GM12864 (cell line): ENCODE measurements around the gene GALNT9.
A peak's percentile ranks its signal among the peaks of the same experiment; 100 is the strongest.

Experiments used
- DNase-seq: peaks from one replicate; pipeline ENCODE4 v3.0.0-alpha.2; 2011; ENCODE audit warnings: low read depth
- H3K4me3 ChIP-seq: 2 replicates; pipeline ENCODE4 v1.5.1; 2011; ENCODE audit warnings: mild to moderate bottlenecking, low read depth, low read length, control low read depth
- TF ChIP-seq, protein P1 (sequence below): IDR thresholded peaks from 2 replicates; pipeline ENCODE4 v1.5.1; 2011; ENCODE audit warnings: low read depth, mild to moderate bottlenecking, moderate library complexity, low read length, control low read depth, inconsistent platforms; ENCODE audit errors: missing control alignments

GALNT9 gene

DNA sequence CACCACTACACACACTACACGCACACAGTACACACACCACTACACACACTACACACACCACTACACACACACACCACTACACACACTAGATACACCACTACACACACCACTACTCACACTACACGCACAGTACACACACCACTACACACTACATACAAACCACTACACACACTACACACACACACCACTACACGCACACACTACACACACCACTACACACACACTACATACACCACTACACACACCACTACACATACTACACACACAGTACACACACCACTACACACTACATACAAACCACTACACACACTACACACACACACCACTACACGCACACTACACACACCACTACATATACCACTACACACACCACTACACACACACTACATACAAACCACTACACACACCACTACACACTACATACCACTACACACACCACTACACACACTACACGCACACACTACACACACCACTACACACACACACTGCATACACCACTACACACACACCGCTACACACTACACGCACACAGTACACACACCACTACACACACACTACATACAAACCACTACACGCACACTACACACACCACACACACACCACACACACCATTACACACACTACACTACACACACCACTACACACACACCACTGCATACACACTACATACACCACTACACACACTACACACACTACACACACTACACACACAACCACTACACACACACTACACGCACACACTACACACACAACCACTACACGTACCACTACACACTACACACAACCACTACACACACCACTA is 173.4 kb downstream of the GALNT9 start:
- TF ChIP-seq, protein P1, sequence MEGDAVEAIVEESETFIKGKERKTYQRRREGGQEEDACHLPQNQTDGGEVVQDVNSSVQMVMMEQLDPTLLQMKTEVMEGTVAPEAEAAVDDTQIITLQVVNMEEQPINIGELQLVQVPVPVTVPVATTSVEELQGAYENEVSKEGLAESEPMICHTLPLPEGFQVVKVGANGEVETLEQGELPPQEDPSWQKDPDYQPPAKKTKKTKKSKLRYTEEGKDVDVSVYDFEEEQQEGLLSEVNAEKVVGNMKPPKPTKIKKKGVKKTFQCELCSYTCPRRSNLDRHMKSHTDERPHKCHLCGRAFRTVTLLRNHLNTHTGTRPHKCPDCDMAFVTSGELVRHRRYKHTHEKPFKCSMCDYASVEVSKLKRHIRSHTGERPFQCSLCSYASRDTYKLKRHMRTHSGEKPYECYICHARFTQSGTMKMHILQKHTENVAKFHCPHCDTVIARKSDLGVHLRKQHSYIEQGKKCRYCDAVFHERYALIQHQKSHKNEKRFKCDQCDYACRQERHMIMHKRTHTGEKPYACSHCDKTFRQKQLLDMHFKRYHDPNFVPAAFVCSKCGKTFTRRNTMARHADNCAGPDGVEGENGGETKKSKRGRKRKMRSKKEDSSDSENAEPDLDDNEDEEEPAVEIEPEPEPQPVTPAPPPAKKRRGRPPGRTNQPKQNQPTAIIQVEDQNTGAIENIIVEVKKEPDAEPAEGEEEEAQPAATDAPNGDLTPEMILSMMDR: no peak
- no peak overlapping the region for H3K4me3 ChIP-seq
- DNase-seq: no peak

DNA sequence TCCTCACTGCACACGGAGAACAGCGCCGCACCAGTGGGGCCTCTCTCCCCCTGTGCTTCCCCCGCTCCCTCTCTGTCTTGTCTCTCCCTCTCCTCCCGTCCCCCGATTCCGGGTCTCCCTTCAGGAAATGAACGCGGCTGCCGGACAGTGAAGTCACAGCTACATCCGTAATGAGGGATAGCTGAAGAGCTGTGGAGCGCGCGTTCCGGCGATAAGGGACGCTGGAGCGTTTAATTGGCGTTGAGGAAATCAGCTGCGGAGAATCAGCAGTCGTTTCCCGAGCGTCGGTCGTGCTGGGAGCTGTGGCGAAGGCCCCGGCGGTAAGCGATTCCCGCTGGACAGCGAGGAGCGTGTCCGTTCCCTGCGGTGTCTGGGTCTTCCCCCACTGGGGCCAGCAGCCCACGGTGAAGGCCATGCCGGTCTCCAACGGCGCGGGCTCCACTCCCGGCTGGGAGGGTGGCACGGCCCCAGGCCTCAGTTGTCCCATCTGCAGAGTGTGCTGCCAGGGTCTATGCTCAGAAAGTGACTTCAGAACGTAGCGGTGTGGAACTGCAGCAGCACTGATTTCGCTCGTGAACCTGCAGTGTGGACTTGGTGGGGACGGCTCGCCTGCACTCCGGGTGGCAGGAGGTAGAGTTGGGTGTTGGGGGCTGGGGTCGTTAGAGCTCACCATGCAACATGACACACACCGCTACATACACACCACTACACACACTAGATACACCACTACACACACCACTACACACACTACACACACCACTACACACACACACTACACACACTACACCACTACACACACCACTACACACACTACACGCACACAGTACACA is 174.2 kb downstream of the GALNT9 start:
- no peak for DNase-seq
- no peak overlapping the region for H3K4me3 ChIP-seq
- TF ChIP-seq, protein P1: no peak

DNA sequence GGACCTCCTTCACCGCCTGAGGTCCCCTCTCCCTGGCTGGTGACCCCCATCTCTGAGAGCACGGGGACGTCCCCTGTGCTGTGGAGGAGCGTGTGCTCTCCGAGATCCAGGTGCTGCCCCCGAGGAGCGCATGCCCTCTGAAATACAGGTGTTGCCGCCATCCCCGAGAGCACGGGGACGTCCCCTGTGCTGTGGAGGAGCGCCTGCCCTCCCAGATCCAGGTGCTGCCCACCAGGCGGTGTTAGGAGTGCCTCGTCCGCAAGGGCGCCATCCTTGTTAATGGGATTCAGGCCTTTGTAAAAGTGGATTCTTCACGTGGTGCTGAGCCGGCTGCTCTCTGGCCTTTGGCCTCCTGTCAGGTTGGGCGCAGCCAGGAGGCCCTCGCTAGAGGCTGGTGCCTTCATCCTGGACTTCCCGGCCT is 175.0 kb downstream of the GALNT9 start:
- TF ChIP-seq, protein P1: no peak
- H3K4me3 ChIP-seq: no peak overlapping the region
- DNase-seq: no peak

DNA sequence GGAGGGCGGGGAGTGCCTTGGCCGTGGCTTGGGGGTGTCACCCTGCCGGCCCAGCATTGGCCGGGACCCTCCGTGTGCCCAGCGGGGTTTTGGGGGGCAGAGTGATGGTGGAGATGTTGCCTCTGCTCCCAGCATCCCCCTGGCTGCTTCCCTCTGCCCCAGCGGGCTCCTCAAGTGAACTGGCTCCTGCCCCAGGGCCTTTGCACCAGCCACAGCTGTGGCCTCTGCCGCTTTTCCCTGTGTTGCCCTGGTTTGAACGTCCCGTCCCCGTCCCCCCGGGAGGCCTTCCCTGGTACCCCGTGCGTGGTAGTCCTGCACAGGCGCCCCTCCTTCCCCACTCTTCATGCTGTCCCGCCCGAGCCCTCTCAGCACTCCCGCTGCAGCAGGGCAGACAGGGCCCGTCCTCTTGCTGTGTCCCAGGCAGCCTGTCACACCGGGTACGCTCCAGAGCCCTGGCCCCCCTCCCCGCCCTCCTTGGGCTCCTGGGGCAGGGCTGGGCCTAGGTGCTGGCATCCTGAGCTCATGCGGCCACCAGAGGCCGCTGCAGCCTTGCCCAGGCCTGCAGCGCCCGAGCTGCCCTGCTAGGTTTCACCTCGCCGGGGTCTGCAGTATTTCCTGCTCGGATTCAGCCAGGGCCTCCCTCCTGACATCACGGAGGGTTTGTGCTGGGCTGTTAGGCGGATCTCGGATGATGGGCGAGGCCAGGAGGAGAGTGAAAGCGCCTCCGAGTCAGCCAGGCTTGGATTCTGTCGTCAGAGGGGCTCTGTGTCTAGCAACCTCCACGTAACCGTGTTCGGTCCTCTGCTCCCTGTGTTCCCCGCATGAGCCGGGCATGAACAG is 175.7 kb downstream of the GALNT9 start:
- no peak for DNase-seq
- H3K4me3 ChIP-seq: no peak overlapping the region
- TF ChIP-seq, protein P1: peak; percentile 96

DNA sequence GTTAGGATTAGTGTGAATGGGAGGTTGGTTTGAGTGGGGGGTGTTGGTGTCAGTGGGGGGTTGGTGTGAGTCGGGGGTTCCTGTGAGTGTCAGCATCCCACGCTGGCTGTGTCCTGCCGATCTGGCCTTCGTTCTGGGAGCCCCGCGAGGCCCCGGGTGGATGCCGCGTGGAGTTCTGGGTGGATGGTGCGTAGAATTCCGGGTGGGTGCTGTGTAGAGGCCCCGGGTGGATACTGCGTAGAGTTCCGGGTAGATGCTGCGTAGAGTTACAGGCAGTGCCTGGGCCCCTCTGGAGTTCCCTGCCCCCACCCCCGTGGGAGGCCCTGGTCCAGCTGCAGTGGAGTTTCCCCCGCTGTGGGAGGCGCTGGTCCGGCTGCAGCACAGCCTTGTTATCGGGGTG is 176.4 kb downstream of the GALNT9 start:
- no peak overlapping the region for H3K4me3 ChIP-seq
- DNase-seq: no peak
- TF ChIP-seq, protein P1: no peak

DNA sequence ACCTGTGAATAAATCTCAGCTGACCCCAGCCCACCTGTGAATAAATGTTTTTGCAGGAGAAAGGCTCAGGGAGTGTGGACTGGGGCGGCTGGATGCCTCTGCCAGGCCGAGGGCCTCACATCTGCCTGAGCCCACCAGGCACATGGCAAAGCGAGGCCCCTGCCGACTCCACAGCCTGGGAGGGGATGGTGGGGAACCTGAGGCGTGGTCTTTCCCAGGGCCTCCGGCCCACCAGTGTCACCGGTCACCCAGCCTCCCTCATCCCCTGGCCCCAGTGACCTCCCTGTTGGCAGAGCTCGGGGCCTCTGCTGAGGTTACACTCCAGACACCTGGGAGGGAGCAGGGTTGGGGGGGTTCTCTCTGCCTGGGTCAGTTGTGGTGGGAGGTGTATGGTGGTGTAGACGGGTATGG is 177.0 kb downstream of the GALNT9 start:
- no peak for DNase-seq
- TF ChIP-seq, protein P1: no peak
- no peak overlapping the region for H3K4me3 ChIP-seq
